Measurements from ENCODE around the gene SPOCK2.

SPOCK2 gene

GRCh38 chr10:72132854-72133253 lies 44.5 kb upstream of the SPOCK2 start:
- TF ChIP-seq CTCF (IDR thresholded peaks at IDR 0.05; ENCODE audit: low read depth, low read length) = no peak
- no peaks in the 10 kb centered on the region for H3K9me3 ChIP-seq (ENCODE audit: severe bottlenecking)
- H3K27me3 ChIP-seq (ENCODE audit: insufficient read depth, low read depth, severe bottlenecking) = no peaks in the 10 kb centered on the region
- H3K27ac ChIP-seq = no peak overlapping the region
- H3K36me3 ChIP-seq = peaks cover 5% of the 10 kb centered on the region
- DNase-seq = no peak
- no peak overlapping the region for H3K4me3 ChIP-seq (ENCODE audit: low read depth, low read length)

- Histone ChIP-seq H3K36me3 (peaks cover 10% of the 10 kb centered on the region), H3K27ac (no peak overlapping the region), H3K4me3 (ENCODE audit: low read depth, low read length) (no peak overlapping the region), H3K27me3 (ENCODE audit: insufficient read depth, low read depth, severe bottlenecking) (no peaks in the 10 kb centered on the region), H3K9me3 (ENCODE audit: severe bottlenecking) (no peaks in the 10 kb centered on the region)
- DNase-seq = no peak
- TF ChIP-seq CTCF (IDR thresholded peaks at IDR 0.05; ENCODE audit: low read depth, low read length) = no peak
Measured at GRCh38 chr10:72127571-72127970, 39.2 kb upstream of the SPOCK2 start.

- TF ChIP-seq CTCF (IDR thresholded peaks at IDR 0.05; ENCODE audit: low read depth, low read length) = no peak
- no peak overlapping the region for H3K4me3 ChIP-seq (ENCODE audit: low read depth, low read length)
- no peaks in the 10 kb centered on the region for H3K9me3 ChIP-seq (ENCODE audit: severe bottlenecking)
- no peaks in the 10 kb centered on the region for H3K27me3 ChIP-seq (ENCODE audit: insufficient read depth, low read depth, severe bottlenecking)
- H3K36me3 ChIP-seq = peaks cover 5% of the 10 kb centered on the region
- H3K27ac ChIP-seq = no peak overlapping the region
- DNase-seq = no peak
Measured at GRCh38 chr10:72126872-72127232, 38.5 kb upstream of the SPOCK2 start.

GRCh38 chr10:72126184-72126871 lies 38.0 kb upstream of the SPOCK2 start:
- peak; percentile 27; the same call in 1 of the 2 replicates for TF ChIP-seq CTCF (IDR thresholded peaks at IDR 0.05; ENCODE audit: low read depth, low read length)
- Histone ChIP-seq H3K4me3 (ENCODE audit: low read depth, low read length) (no peak overlapping the region), H3K36me3 (peaks cover 5% of the 10 kb centered on the region), H3K27ac (no peak overlapping the region), H3K27me3 (ENCODE audit: insufficient read depth, low read depth, severe bottlenecking) (no peaks in the 10 kb centered on the region), H3K9me3 (ENCODE audit: severe bottlenecking) (no peaks in the 10 kb centered on the region)
- no peak for DNase-seq

- no peak overlapping the region for H3K4me3 ChIP-seq (ENCODE audit: low read depth, low read length)
- peaks cover 5% of the 10 kb centered on the region for H3K36me3 ChIP-seq
- TF ChIP-seq CTCF (IDR thresholded peaks at IDR 0.05; ENCODE audit: low read depth, low read length) = no peak
- no peak for DNase-seq
- no peaks in the 10 kb centered on the region for H3K9me3 ChIP-seq (ENCODE audit: severe bottlenecking)
- no peaks in the 10 kb centered on the region for H3K27me3 ChIP-seq (ENCODE audit: insufficient read depth, low read depth, severe bottlenecking)
- H3K27ac ChIP-seq = no peak overlapping the region
Measured at GRCh38 chr10:72124989-72125388, 36.6 kb upstream of the SPOCK2 start.

GRCh38 chr10:72124381-72124780 lies 36.0 kb upstream of the SPOCK2 start:
- TF ChIP-seq CTCF (IDR thresholded peaks at IDR 0.05; ENCODE audit: low read depth, low read length) = no peak
- no peak overlapping the region for H3K4me3 ChIP-seq (ENCODE audit: low read depth, low read length)
- H3K36me3 ChIP-seq = peaks cover 5% of the 10 kb centered on the region
- DNase-seq = no peak
- H3K27me3 ChIP-seq (ENCODE audit: insufficient read depth, low read depth, severe bottlenecking) = no peaks in the 10 kb centered on the region
- H3K27ac ChIP-seq = no peak overlapping the region
- H3K9me3 ChIP-seq (ENCODE audit: severe bottlenecking) = no peaks in the 10 kb centered on the region

All from WERI-Rb-1 (cell line).